Measurements from ENCODE around the gene CERS6.

DNA sequence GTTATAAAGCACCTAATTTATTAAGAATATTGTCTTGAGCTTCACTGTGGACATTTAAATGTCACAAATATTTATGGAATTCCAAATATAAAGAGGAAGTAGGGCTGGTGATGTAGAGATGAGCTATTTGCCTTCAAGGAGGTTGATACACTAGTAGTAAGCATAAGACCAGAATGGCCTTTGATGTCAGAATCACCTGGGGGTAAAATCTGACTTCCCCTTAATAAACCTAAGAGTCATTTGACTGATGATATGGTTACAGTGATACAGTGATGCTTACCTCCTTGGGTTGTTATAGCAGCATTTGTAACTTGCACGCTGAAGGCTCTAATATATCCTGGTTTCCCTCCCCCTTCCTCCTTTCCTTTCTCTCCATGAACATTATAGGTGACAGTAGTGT lies 143.7 kb downstream of the CERS6 start:
- TF ChIP-seq, protein P1, sequence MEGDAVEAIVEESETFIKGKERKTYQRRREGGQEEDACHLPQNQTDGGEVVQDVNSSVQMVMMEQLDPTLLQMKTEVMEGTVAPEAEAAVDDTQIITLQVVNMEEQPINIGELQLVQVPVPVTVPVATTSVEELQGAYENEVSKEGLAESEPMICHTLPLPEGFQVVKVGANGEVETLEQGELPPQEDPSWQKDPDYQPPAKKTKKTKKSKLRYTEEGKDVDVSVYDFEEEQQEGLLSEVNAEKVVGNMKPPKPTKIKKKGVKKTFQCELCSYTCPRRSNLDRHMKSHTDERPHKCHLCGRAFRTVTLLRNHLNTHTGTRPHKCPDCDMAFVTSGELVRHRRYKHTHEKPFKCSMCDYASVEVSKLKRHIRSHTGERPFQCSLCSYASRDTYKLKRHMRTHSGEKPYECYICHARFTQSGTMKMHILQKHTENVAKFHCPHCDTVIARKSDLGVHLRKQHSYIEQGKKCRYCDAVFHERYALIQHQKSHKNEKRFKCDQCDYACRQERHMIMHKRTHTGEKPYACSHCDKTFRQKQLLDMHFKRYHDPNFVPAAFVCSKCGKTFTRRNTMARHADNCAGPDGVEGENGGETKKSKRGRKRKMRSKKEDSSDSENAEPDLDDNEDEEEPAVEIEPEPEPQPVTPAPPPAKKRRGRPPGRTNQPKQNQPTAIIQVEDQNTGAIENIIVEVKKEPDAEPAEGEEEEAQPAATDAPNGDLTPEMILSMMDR (IDR thresholded peaks at IDR 0.05) = no peak
- TF ChIP-seq POLR2A (IDR thresholded peaks at IDR 0.05) = no peak
